GM21737 (cell line): ENCODE results near the gene CMIP.

ENCODE experiments used
- ATAC-seq: cut with Tn5 transposase; IDR thresholded peaks from one replicate; pipeline ENCODE4 v1.9.1; 2021; ENCODE audit warnings: mild to moderate bottlenecking, moderate library complexity; ENCODE audit not compliant: unreplicated experiment

The CMIP gene

GRCh38 chr16:81562174-81562849 is 117.7 kb downstream of the CMIP start:
- ATAC-seq = no peak

GRCh38 chr16:81562926-81563325 is 118.3 kb downstream of the CMIP start:
- ATAC-seq = no peak

GRCh38 chr16:81564421-81564911 is 119.9 kb downstream of the CMIP start:
- no peak for ATAC-seq

- no peak for ATAC-seq
Observed at GRCh38 chr16:81565321-81566028, 120.9 kb downstream of the CMIP start.

- ATAC-seq = no peak
Observed at GRCh38 chr16:81566086-81567007, 121.7 kb downstream of the CMIP start.

- ATAC-seq = no peak
Observed at GRCh38 chr16:81567087-81567486, 122.5 kb downstream of the CMIP start.

- no peak for ATAC-seq
Observed at GRCh38 chr16:81567987-81568748, 123.6 kb downstream of the CMIP start.

GRCh38 chr16:81568749-81569087 is 124.1 kb downstream of the CMIP start:
- ATAC-seq = no peak

- no peak for ATAC-seq
Observed at GRCh38 chr16:81569361-81570034, 124.9 kb downstream of the CMIP start.

- ATAC-seq = no peak
Observed at GRCh38 chr16:81570151-81570846, 125.7 kb downstream of the CMIP start.

- no peak for ATAC-seq
Observed at GRCh38 chr16:81571175-81571574, 126.6 kb downstream of the CMIP start.

- no peak for ATAC-seq
Observed at GRCh38 chr16:81571592-81572385, 127.2 kb downstream of the CMIP start.

- ATAC-seq = no peak
Observed at GRCh38 chr16:81572386-81573144, 128.0 kb downstream of the CMIP start.

- ATAC-seq = no peak
Observed at GRCh38 chr16:81573533-81574020, 129.0 kb downstream of the CMIP start.

GRCh38 chr16:81574168-81574567 is 129.6 kb downstream of the CMIP start:
- no peak for ATAC-seq

- no peak for ATAC-seq
Observed at GRCh38 chr16:81575307-81575706, 130.7 kb downstream of the CMIP start.

GRCh38 chr16:81575834-81576233 is 131.2 kb downstream of the CMIP start:
- ATAC-seq = no peak

- ATAC-seq = no peak
Observed at GRCh38 chr16:81576696-81577095, 132.1 kb downstream of the CMIP start.
